Myocyte (in vitro differentiated cells): ENCODE data around the gene INO80D. TPM values are rescaled to one million over a fixed set of nuclear protein-coding genes. Genes with fewer than 3 reads are reported as not detected.
A peak's percentile ranks its signal among the peaks of the same experiment; 100 is the strongest.
"Not testable (repeated sequence)": the region's sequence is repeated elsewhere in the genome, so short reads cannot be mapped to it uniquely, and the experiment has no call there.

Experiments used
- DNase-seq: peaks from one replicate; pipeline ENCODE4 v3.0.0-alpha.2; 2012; ENCODE audit warnings: low read depth
- total RNA-seq: library from RNA; depleted of rRNA; stranded (reverse); fragments of >200 nt; gene quantifications from 2 replicates; pipeline ENCODE4 v1.2.3, GENCODE V29; 2014

INO80D gene
- total RNA-seq, 1 donor from 2014 or later = 6.4 TPM

DNA sequence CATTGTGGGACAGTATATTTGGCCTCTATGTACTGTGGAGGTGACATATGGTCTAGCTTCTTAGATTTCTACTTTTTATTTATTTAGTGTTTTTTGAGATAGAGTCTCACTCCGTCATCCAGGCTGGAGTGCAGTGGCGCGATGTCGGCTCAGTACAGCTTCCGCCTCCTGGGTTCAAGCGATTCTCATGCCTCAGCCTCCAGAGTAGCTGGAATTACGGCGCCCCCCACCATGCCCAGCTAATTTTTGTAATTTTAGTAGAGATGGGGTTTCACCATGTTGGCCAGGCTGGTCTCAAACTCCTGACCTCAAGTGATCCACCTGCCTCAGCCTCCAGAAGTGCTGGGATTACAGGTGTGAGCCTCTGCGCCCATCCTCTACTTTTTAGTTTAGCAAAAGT lies 99.6 kb downstream of the INO80D start:
- not testable (repeated sequence) for DNase-seq

DNA sequence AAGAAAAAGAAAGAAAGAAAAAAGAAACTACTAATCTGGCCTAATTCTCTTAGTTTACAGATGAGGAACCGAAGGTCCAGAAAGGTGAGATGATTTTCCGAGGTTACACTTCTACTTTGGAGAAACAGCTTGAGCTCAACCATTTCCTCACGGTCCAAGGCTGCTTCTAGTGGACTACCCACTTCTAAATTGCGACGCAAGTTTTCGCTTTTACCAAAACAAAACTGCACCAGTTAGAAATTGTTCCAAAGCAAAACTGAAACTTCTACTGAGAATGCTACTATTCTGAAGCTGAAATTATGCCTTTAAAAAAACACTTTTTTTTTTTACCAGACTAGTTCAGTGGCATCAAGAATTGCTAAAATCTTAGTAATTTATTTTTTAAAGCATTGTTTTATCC lies 101.6 kb downstream of the INO80D start:
- no peak for DNase-seq

DNA sequence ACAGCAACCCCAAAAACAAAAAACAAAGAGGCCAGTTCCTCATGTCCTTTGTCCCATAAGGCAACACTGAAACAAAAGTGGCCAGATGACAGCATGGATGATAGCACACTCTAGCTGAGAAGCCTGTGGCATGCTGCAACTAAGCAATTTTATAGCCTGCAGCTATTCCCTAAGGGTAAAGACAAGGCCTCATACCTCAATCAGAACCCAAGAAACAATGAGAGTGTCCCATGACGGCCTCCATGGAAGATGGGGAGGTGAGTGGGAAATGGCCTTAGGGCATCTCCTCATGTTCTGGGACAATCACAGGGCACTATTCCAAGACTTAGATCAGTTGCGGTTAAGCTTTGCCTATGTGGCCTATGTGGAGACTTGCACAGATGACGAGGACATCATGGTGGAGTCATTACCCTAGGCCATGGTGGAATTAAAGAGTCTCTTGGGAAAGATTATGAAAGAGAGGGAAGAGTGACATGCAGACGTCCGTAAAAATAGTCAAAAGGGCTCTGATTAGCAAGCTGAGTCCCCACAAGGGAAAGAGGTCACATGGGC lies 103.1 kb downstream of the INO80D start:
- no peak for DNase-seq

DNA sequence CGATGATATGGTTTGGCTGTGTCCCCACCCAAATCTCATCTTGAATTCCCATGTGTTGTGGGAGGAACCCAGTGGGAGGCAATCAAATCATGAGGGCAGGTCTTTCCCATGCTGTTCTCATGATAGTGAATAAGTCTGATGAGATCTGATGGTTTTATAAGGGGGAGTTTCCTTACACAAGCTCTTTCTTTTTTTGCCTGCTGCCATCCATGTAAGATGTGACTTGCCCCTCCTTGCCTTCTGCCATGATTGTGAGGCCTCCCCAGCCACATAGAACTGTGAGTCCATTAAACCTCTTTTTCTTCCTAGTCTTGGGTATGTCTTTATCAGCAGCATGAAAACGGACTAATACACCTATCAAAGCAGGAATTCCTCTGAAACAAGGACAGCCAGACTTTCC lies 107.2 kb downstream of the INO80D start:
- not testable (repeated sequence) for DNase-seq

DNA sequence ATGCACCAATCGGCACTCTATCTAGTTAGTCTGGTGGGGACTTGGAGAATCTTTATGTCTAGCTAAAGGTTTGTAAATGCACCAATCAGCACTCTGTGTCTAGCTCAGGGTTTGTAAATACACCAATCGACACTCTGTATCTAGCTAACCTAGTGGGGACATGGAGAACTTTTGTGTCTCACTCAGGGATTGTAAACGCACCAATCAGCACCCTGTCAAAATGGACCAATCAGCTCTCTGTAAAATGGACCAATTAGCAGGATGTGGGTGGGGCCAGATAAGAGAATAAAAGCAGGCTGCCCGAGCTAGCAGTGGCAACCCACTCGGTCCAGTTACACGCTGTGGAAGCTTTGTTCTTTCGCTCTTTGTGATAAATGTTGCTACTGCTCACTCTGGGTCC lies 108.3 kb downstream of the INO80D start:
- DNase-seq = not testable (repeated sequence)

DNA sequence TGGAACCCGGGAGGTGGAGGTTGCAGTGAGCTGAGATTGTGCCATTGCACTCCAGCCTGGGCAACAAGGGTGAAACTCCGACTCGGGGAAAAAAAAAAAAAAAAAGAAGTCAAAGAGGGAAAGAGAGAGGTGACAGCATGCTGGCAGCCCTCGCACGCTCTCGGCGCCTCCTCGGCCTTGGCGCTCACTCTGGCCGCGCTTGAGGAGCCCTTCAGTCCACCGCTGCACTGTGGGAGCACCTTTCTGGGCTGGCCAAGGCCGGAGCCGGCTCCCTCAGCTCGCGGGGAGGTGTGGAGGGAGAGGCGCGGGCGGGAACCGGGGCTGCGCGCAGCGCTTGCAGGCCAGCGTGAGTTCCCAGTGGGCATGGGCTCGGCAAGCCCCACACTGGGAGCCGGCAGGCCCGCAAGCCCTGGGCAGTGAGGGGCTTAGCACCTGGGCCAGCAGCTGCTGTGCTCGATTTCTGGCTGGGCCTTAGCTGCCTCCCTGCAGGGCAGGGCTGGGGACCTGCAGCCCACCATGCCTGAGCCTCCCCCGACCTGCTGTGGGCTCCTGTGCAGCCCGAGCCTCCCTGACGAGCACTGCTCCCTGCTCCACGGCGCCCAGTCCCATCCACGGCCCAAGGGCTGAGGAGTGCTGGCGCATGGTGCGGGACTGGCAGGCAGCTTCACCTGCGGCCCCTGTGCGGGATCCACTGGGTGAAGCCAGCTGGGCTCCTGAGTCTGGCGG lies 108.9 kb downstream of the INO80D start:
- not testable (repeated sequence) for DNase-seq

DNA sequence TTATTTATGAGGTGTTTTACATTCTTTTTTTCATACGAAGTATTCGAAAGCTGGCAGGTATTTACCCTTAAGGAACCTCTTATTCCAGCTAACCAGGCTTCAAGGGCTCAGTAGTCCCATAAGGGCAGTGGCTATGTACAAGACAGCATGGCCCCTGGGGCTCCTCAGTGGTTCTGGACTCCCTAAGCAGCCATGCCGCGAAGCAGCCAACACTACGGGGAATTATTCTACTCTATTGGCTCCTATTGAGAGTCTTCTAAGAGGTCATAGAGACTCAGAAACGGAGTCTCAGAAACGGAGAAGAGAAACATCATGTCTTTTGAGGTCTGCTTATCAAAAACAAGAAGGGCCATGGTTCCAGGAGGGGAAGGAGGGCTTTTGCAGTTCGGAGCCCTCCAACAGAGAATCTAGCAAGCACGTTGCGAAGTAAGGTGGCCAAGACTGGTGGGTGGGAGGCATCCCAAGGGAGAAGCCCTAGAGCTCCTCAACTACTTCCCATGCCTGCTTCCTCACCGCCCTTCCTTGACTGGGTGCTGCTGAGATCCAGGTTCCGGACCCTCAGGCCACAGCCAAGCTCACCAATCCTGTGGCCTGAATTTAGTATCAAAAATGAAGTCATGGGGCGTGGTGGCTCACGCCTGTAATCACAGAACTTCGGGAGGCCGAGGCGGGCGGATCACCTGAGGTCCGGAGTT lies 109.7 kb downstream of the INO80D start:
- no peak for DNase-seq

DNA sequence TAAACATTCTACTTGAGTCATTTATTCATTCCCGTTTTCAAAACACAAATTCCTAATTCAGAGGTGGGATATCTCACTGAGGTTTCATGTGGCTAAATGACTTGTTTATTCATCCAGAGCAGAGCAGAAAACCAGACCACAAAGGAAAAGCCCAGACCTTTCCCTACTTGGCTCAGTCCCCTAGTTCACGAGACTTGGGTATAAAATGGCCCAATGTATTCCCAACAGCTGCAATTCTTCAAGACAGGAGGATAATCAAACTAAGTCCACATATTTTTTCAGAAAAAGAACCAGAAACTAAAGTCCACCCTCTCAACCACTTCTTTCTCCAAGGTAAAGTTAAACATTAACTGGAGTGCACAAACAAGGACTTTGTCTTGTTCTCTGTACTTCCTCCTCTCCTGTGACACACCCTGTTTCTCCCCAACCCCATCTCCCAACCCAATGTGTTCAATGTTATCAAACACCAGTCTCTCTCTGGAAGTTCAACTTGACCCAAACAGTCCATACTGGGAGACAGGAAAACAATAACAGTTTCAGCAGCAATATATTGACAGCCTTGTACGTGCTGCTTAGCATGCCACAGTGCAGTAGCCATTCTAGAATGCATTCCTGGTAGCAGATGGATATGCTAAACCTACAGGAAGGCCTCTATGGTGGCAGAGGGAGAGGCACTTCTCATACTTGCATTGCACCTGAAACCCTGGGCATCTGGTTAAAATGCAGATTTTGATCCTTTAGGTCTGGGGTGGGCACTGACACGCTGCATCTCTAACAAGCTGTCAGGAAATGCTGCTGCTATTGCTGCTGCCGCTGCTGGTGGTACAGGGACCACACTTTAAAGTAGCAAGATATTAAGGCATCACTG lies 110.7 kb downstream of the INO80D start:
- peak; percentile 51 for DNase-seq

DNA sequence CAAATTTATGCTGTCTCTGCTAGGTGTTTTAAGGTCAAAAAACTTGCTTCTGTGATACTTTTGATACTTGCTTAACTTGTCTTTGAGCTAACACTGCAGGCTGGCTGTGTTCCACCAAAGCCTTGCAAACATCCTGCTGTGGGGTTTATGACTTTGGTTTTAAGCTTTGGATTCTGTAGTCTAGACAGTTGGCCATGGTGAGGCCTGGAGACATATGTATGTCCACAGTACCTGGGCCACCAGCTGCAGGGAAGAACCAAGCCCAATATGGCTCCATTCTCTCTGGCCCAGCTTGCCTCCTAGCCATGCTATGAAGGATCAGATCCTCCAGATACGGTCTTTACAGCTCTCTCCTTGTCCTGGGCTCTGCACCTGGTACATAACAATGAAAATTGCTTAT lies 113.9 kb downstream of the INO80D start:
- DNase-seq = no peak

DNA sequence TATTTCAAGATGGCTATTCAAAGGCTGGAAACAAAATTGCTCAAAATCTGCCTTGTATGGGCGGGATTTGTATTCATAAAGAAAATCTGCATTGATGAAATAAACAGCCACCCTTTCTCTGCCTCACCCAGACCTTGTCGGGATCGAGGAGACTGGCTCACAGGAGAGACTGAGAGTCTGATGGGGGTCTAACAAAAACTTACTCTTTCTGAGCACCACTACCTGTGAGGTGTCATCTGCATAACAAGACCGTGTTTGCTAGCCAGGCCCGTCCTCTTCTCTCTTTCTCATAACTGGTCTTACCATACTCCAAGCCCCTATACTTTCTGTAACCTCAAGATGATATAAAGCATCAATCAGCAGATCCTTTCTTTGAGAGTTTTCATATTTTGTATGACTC lies 115.6 kb downstream of the INO80D start:
- DNase-seq = no peak

DNA sequence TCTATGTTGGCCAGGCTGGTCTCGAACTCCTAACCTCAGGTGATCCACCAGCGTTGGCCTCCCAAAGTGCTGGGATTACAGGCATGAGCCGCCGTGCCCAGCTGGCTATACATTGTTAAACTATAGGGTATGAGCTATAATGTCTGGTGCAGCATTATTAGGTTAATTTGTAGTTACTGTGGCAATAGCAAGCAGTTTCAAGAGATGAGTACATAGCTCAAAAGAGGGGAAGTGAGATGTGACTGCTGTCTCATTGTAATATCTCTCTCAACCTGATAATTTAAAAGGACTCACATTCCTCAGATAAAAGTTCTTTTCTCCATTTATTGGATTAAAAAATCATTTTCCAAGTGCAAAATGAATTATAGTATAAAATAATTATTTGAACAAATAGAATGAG lies 116.4 kb downstream of the INO80D start:
- DNase-seq = no peak

DNA sequence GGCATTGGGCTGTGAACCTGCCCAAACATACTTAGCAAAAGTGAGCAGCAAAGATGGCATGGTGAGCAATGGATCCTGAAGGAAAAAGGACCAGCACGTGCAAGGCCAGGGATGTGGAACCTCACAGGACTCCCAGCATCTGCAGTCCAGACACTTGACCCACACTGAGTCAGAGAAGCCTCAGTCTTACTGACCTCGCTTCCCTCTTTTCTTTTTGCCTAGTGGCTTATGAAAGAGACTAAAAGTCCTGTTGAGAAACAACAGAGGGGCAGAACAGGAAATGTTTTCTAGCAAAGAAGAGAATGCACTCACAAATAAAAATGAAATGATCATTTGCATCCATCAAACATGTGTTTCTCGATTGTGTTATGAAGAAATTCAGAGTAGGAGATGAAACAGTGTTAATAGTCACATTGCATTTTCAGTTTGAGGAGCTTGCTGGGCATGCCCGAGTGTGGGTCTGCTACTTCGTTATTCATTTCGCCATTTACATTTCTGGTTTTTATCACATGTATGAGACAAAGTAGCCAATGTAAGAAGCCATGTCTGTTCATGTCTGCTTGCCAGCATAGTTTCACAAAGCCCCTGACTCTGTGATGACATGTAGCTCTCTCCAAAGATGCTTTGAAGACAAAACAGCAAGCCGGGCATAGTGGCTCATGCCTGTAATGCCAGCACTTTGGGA lies 118.4 kb downstream of the INO80D start:
- peak; percentile 6 for DNase-seq

DNA sequence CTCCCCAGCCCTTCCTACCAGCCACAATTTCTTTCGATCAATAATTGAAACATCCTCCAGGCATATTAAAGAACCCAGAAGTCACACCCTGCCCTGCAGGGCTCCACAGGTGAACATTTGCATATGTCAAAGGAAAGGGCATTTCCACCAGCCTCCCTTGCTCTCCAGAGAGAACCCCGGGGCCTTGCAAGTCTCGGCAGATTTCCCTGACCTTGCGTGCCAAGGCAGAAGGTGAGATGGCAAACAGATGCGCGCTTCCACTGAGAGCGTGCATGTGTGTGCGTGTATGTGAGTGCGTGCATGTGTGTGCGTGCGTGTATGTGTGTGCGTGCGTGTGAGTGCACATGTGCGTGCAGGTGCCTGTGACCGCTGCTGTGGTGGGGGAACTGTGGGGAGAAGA lies 120.3 kb downstream of the INO80D start:
- DNase-seq = no peak

DNA sequence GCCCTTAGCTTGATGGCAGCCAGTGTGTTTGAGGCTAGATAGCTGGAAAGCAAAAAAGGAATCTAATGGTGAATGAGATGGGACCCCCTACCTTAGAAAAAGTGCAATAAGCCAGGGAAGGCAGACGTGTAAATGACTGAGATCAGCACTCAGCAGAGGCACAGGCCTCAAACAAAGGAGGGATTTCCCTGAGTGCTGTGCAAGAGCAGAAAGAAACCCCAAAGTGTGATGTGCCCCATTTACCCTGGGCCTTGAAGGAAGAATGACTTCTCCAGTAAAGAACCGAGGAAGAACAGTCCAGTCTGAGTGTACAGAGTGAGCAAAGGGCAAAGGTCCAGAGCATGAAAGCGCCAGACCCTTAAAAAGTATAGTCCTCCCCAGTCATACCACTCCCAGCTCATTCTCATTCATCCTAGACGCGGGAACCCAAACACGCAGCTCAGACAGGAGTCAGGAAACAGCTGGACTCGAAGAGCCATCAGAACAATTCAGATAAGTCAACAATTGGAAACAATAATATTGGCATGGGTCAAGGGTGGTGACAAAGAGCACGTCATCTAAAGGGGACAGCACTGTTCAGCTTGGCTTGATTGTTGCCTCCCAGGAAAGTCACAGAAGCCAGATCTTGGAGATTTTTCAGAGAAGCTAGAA lies 121.7 kb downstream of the INO80D start:
- DNase-seq = no peak

DNA sequence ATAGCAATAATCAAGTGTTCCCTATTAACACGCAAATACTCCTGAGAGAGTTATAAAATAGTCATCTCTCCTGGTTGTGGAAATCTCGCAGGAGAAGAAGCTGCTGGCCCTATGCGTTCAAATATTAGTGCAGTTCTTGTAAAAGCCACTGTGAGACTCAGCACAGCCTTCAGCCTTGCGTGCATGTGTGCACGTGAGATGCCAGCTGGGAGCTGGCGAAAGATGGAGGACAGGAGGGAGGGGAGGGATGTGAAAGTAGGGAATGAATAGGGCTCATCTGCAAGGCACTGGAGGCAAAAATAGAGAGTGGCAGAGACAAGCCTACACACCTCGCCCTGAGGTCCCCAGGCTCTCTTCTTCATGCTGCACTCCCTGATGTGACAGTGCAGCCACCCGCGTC lies 126.5 kb downstream of the INO80D start:
- DNase-seq = no peak

DNA sequence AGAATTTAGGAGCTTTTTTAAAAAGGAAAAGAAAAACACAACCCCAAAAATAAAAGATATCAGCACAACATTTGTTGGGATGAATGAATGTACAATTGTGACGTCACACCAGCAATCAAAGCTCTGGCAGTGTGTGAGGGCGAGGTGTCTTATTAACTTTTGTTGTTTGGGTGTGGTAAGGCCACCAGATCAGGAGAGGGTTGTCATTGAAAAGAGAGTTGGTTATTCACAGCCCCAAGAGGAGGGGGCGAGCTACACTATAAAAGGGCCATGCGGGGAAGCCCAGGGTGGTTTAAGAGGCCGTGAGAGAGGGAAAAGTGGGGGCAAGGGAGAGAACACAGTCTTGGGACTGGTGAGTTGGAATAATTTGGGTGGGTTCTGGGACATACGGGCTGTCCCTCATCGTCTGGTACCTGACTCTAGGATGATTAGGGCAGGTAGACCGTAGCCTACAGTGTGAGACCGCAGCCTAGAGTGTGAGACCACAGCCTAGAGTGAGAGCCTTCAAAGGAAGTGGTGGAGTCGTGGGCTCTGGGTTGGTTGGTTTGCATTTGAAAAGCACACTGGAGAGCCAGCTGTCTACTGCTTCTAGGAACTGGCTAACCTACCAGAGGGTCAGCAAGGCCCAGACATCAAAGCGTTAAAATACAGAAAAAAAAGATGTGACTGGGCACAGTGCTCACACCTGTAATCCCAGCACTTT lies 128.4 kb downstream of the INO80D start:
- DNase-seq = no peak

DNA sequence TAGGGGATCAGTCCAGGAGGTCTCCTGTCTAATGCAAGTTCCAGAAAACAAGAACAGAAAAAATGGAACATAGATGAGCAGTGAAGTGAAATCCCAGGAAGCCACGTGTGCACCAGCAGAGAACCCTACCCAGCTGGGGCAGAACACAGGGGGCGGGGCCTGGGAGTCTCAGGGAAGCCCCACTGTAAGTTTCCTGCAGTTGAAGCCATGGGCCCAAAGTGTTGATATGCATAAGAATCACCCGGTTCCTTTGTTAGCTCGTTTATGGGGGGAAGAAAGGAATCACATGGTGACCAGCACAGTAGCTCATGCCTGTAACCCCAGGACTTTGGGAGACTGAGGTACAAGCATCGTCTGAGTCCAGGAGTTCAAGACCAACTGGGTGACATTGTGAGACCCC lies 131.3 kb downstream of the INO80D start:
- DNase-seq = no peak

DNA sequence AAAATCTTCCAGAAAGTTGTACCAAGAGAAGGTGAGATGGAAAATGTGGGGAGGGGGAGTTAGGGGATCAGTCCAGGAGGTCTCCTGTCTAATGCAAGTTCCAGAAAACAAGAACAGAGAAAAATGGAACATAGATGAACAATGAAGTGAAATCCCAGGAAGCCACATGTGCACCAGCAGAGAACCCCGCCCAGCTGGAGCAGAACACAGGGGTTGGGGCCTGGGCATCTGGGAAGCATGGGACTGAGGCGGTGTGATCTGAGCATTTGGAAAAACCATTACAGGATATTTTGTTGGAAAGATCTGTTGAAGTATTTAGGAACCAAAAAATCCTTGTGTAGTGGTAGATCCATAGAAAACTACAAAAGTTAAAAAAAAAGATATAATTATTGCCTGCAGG lies 133.7 kb downstream of the INO80D start:
- no peak for DNase-seq

DNA sequence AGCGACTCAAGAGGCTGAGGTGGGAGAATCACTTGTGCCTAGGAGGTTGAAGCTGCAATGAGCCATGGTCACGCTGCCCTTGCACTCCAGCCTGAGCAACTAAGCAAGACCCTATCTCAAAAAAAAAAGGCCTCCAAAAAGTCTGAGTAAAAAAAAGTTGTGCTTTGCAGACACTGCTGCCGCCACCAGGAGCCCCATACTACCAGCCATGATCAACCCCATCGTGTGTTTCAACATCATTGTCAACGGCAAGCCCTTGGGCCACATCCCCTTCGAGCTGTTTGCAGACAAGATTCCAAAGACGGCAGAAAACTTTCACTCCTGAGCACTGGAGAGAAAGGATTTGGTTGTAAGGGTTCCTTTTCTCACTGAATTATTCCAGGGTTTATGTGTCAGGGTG lies 137.1 kb downstream of the INO80D start:
- DNase-seq = no peak

DNA sequence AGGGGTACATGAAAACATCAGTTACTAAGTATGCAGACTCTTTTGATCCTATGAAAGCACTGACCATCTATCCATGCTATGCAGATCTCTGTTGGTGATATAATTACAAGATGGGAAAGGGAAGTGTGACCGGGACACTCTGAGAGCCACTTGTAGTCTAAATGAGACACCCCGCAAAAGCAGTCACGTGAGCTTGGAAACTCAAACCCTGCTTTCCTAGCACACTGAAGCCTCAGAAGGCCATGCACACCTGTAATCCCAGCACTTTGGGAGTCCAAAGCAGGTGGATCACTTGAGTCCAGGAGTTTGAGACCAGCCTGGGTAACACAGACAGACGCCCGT lies 137.5 kb downstream of the INO80D start:
- no peak for DNase-seq
